Loucy (cell line): ENCODE data around the gene SEC14L3.

ENCODE experiments used
- H2AFZ ChIP-seq: fragments of 200-600 bp; sonication (generic); 2 replicates; pipeline ENCODE4 v1.6.0; 2016; ENCODE audit warnings: antibody characterized with exemption, mild to moderate bottlenecking, low read length, moderate library complexity
- H3F3A ChIP-seq: fragments of 200-600 bp; 2 replicates; pipeline ENCODE4 v1.6.0; 2016; ENCODE audit warnings: antibody characterized with exemption, low read depth, mild to moderate bottlenecking
- H3K27me3 ChIP-seq: fragments of 200-600 bp; sonication (generic); 2 replicates; pipeline ENCODE4 v1.6.1; 2014; ENCODE audit warnings: low read length, mild to moderate bottlenecking; ENCODE audit not compliant: insufficient read depth, poor library complexity, severe bottlenecking
- H3K36me3 ChIP-seq: fragments of 200-600 bp; sonication (generic); 2 replicates; pipeline ENCODE4 v1.6.1; 2016; ENCODE audit warnings: low read length; ENCODE audit not compliant: insufficient read depth
- H3K4me1 ChIP-seq: fragments of 200-600 bp; sonication (generic); 2 replicates; pipeline ENCODE4 v1.5.1; 2014; ENCODE audit warnings: low read length, mild to moderate bottlenecking; ENCODE audit not compliant: insufficient read depth, poor library complexity, severe bottlenecking
- H3K4me2 ChIP-seq: fragments of 200-600 bp; sonication (generic); 2 replicates; pipeline ENCODE4 v1.6.0; 2014; ENCODE audit warnings: antibody characterized with exemption, low read length, low read depth, mild to moderate bottlenecking; ENCODE audit not compliant: poor library complexity, severe bottlenecking
- H3K4me3 ChIP-seq: fragments of 200-600 bp; sonication (generic); 2 replicates; pipeline ENCODE4 v1.5.1; 2014; ENCODE audit warnings: low read length, mild to moderate bottlenecking, mixed read lengths; ENCODE audit not compliant: poor library complexity, severe bottlenecking
- H3K79me2 ChIP-seq: fragments of 200-600 bp; sonication (generic); 2 replicates; pipeline ENCODE4 v1.6.1; 2014; ENCODE audit warnings: low read length; ENCODE audit not compliant: insufficient read depth
- H3K9ac ChIP-seq: fragments of 200-600 bp; sonication (generic); 2 replicates; pipeline ENCODE4 v1.6.0; 2014; ENCODE audit warnings: mild to moderate bottlenecking, low read depth, low read length, moderate library complexity; ENCODE audit not compliant: poor library complexity, severe bottlenecking
- H3K9me2 ChIP-seq: fragments of 200-600 bp; sonication (generic); replicated peaks from 2 replicates; pipeline ENCODE4 v1.6.1; 2016; ENCODE audit warnings: low read depth, low read length, mixed read lengths
- H3K9me3 ChIP-seq: fragments of 200-600 bp; sonication (generic); 2 replicates; pipeline ENCODE4 v1.6.1; 2014; ENCODE audit warnings: mild to moderate bottlenecking, antibody characterized with exemption, low read length, low read depth; ENCODE audit not compliant: insufficient read depth
- H4K20me1 ChIP-seq: fragments of 200-600 bp; sonication (generic); 2 replicates; pipeline ENCODE4 v1.6.0; 2014; ENCODE audit warnings: antibody characterized with exemption, low read length, mild to moderate bottlenecking; ENCODE audit not compliant: insufficient read depth, poor library complexity, severe bottlenecking
- EZH2phosphoT487 ChIP-seq: fragments of 200-600 bp; IDR thresholded peaks from 2 replicates; pipeline ENCODE4 v1.6.1; 2018; ENCODE audit warnings: antibody characterized with exemption, mild to moderate bottlenecking, moderate library complexity, borderline replicate concordance
- TF ChIP-seq, protein P1 (sequence below): fragments of 200-600 bp; sonication (generic); conservative IDR thresholded peaks from 2 replicates; pipeline ENCODE4 v1.5.1; 2014; ENCODE audit warnings: mild to moderate bottlenecking, antibody characterized with exemption, low read length

The SEC14L3 gene

GRCh38 chr22:30420347-30421125, 51.3 kb downstream of the SEC14L3 start:
- no peak overlapping the region for H2AFZ ChIP-seq
- no peak for TF ChIP-seq EZH2phosphoT487
- TF ChIP-seq, protein P1, sequence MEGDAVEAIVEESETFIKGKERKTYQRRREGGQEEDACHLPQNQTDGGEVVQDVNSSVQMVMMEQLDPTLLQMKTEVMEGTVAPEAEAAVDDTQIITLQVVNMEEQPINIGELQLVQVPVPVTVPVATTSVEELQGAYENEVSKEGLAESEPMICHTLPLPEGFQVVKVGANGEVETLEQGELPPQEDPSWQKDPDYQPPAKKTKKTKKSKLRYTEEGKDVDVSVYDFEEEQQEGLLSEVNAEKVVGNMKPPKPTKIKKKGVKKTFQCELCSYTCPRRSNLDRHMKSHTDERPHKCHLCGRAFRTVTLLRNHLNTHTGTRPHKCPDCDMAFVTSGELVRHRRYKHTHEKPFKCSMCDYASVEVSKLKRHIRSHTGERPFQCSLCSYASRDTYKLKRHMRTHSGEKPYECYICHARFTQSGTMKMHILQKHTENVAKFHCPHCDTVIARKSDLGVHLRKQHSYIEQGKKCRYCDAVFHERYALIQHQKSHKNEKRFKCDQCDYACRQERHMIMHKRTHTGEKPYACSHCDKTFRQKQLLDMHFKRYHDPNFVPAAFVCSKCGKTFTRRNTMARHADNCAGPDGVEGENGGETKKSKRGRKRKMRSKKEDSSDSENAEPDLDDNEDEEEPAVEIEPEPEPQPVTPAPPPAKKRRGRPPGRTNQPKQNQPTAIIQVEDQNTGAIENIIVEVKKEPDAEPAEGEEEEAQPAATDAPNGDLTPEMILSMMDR = no peak
- H3K9me2 ChIP-seq = no peaks in the 10 kb centered on the region
- peak overlapping the region; percentile 91 for H3K9ac ChIP-seq
- H3K4me2 ChIP-seq = peak overlapping the region; percentile 95
- peak overlapping the region; percentile 90 for H3K4me3 ChIP-seq
- 0 out of 2 replicates have a peak, but pooled peaks cover 4% of the 10 kb centered on the region for H3F3A ChIP-seq
- H4K20me1 ChIP-seq = no peaks in the 10 kb centered on the region
- H3K27me3 ChIP-seq = no peaks in the 10 kb centered on the region
- peaks cover 36% of the 10 kb centered on the region; the same call in 1 of the 2 replicates for H3K36me3 ChIP-seq
- peaks cover 40% of the 10 kb centered on the region for H3K4me1 ChIP-seq
- peaks cover 39% of the 10 kb centered on the region for H3K79me2 ChIP-seq
- H3K9me3 ChIP-seq = no peaks in the 10 kb centered on the region

DNA sequence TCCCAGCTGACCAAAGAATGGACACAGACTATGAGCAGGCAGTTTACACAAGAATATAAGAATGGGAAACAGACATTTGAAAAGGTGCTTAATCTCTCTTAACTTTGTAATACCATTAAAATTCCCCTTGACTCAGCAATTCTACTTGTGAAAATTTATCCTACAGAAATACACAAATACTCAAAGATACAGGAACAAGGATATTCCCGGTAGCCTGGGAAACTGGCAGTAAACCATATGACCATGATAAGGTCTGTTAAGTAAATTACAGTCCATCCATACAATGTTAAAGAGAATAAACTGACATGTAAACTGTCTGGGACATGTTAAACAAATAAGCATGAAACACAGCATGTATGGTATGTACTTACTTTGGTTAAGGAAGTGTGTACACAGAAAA, 55.0 kb downstream of the SEC14L3 start:
- TF ChIP-seq, protein P1 = no peak
- TF ChIP-seq EZH2phosphoT487 = no peak
- peaks cover 16% of the 10 kb centered on the region; the same call in 1 of the 2 replicates for H3K79me2 ChIP-seq
- no peaks in the 10 kb centered on the region for H3F3A ChIP-seq
- no peak overlapping the region for H2AFZ ChIP-seq
- H4K20me1 ChIP-seq = no peaks in the 10 kb centered on the region
- no peaks in the 10 kb centered on the region for H3K9me3 ChIP-seq
- H3K4me2 ChIP-seq = no peak overlapping the region
- H3K9ac ChIP-seq = no peak overlapping the region
- no peaks in the 10 kb centered on the region for H3K9me2 ChIP-seq
- no peaks in the 10 kb centered on the region for H3K27me3 ChIP-seq
- peaks cover 62% of the 10 kb centered on the region; the same call in 1 of the 2 replicates for H3K36me3 ChIP-seq
- H3K4me1 ChIP-seq = peaks cover 16% of the 10 kb centered on the region
- no peak overlapping the region for H3K4me3 ChIP-seq

DNA sequence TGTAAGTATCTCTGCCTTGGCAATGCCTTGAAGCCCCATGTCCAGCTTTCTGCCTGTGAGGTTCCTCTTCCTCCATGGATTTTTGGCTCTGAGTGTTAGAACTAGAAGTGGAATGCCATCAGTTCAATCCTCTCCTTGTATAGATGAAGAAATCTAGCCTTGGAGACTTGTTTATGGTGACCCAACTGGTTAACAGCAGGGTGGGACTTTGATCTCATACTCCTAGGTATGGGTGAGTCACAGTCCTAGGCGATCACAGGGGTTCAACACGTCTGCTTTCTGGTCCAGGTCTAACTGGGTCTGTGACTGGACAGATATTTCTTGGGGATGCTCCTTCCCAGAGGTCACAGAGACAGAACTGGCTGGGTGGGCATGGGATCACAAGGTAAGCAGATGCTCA, 55.4 kb downstream of the SEC14L3 start:
- Histone ChIP-seq H3K9me3 (no peaks in the 10 kb centered on the region), H3K27me3 (no peaks in the 10 kb centered on the region), H3K36me3 (peaks cover 65% of the 10 kb centered on the region; the same call in 1 of the 2 replicates), H3K4me2 (no peak overlapping the region), H3F3A (no peaks in the 10 kb centered on the region), H3K9ac (no peak overlapping the region), H3K4me3 (no peak overlapping the region), H4K20me1 (no peaks in the 10 kb centered on the region), H3K9me2 (no peaks in the 10 kb centered on the region), H2AFZ (no peak overlapping the region), H3K79me2 (peaks cover 12% of the 10 kb centered on the region; the same call in 1 of the 2 replicates), H3K4me1 (peaks cover 13% of the 10 kb centered on the region)
- TF ChIP-seq, protein P1 = no peak
